Measurements from ENCODE around the gene GRIFIN. TPM values are rescaled to one million over a fixed set of nuclear protein-coding genes. Genes with fewer than 3 reads are reported as not detected.

The GRIFIN gene
- total RNA-seq, 1 donor from 2014 or later = not detected

DNA sequence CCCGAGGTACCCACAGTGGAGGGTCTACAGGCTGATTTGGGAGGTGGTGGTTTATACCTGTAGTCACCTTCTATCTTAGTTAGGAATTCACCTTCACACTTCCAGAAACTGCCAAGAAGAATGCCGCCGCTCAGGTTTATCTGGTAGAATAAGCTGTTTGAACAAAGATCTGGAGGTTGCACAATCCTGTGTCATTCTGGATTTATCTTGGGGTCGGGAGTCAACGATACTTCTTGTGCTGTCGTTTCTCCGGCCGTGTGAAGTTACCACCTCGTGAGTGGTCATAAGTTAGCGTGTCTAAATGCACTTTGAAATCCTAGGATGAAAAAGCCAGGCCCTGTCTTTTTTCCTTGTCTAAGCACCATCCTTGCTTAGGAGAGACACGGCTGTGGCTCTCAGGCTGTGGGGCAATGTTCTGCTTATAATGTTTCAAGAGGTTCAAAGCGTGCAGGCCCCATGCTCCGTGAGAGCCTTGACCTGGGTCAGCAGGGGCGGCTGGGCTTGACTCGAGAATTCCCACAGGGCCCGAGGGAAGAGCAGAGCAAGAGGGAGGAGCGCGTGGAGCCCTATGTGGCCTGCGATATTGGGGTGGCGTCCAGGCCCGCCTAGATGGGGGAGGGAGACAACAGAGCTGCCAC lies 35.5 kb downstream of the GRIFIN start:
- no peaks in the 10 kb centered on the region for H4K20me1 ChIP-seq (ENCODE audit: insufficient read depth, low read length)
- Mint-ChIP-seq H3K9me3 (ENCODE audit: unreplicated experiment) (no peaks in the 10 kb centered on the region), H3K27ac (ENCODE audit: unreplicated experiment) (no peak overlapping the region), H3K36me3 (ENCODE audit: low read depth, unreplicated experiment) (peaks cover 16% of the 10 kb centered on the region), H3K4me3 (ENCODE audit: unreplicated experiment) (no peak overlapping the region), H3K27me3 (ENCODE audit: low read depth, unreplicated experiment) (no peaks in the 10 kb centered on the region), H3K4me1 (ENCODE audit: low read depth, unreplicated experiment) (peaks cover 8% of the 10 kb centered on the region)
- H3K4me2 ChIP-seq (ENCODE audit: low read length) = no peak overlapping the region
- no peak for FAIRE-seq
- peaks cover 9% of the 10 kb centered on the region for H3K4me1 ChIP-seq (ENCODE audit: insufficient read depth, low read length)
- H2AFZ ChIP-seq (ENCODE audit: low read depth, low read length) = no peak overlapping the region
- H3K27ac ChIP-seq (ENCODE audit: low read depth, low read length) = no peak overlapping the region
- H3K4me3 ChIP-seq (ENCODE audit: insufficient read depth, low read depth, low read length) = no peak overlapping the region
- H3K36me3 ChIP-seq (ENCODE audit: insufficient read depth, low read length) = no peaks in the 10 kb centered on the region
- no peaks in the 10 kb centered on the region for H3K27me3 ChIP-seq (ENCODE audit: insufficient read depth, low read length)
- no peaks in the 10 kb centered on the region for H3K79me2 ChIP-seq (ENCODE audit: insufficient read depth, low read length)
- H3K9ac ChIP-seq (ENCODE audit: low read length) = no peak overlapping the region
- H3K9me3 ChIP-seq (ENCODE audit: insufficient read depth, low read depth, low read length) = no peaks in the 10 kb centered on the region
- no peak for TF ChIP-seq EZH2 (IDR thresholded peaks at IDR 0.05; ENCODE audit: insufficient read depth, low read length)
- TF ChIP-seq, protein P1, sequence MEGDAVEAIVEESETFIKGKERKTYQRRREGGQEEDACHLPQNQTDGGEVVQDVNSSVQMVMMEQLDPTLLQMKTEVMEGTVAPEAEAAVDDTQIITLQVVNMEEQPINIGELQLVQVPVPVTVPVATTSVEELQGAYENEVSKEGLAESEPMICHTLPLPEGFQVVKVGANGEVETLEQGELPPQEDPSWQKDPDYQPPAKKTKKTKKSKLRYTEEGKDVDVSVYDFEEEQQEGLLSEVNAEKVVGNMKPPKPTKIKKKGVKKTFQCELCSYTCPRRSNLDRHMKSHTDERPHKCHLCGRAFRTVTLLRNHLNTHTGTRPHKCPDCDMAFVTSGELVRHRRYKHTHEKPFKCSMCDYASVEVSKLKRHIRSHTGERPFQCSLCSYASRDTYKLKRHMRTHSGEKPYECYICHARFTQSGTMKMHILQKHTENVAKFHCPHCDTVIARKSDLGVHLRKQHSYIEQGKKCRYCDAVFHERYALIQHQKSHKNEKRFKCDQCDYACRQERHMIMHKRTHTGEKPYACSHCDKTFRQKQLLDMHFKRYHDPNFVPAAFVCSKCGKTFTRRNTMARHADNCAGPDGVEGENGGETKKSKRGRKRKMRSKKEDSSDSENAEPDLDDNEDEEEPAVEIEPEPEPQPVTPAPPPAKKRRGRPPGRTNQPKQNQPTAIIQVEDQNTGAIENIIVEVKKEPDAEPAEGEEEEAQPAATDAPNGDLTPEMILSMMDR (IDR thresholded peaks at IDR 0.05; ENCODE audit: insufficient read depth, low read depth, low read length) = no peak
- no peak for DNase-seq (ENCODE audit: low read depth)

DNA sequence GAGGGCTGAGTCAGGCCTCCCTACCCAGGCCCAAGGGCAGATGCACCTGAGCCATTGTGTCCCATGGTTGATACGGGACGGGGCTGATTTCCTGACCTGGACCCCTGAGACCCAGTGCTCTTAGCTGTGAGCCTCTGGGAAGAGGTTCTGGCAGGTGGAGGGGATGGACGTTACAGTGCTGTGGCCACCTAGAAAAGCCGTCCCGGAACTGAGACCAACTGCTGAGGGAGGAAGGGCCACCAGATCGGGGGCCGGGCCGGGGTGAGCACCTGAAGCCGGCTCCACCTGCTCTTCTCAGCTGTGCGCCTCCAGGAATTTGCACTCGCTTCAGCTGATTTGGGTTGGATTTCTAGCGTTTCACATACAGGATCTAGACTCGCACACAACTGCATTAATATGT lies 37.4 kb downstream of the GRIFIN start:
- no peaks in the 10 kb centered on the region for H3K9me3 ChIP-seq (ENCODE audit: insufficient read depth, low read depth, low read length)
- H3K4me1 ChIP-seq (ENCODE audit: insufficient read depth, low read length) = no peaks in the 10 kb centered on the region
- DNase-seq (ENCODE audit: low read depth) = no peak
- H3K4me3 ChIP-seq (ENCODE audit: insufficient read depth, low read depth, low read length) = no peak overlapping the region
- H3K36me3 ChIP-seq (ENCODE audit: insufficient read depth, low read length) = no peaks in the 10 kb centered on the region
- Mint-ChIP-seq H3K9me3 (ENCODE audit: unreplicated experiment) (no peaks in the 10 kb centered on the region), H3K27ac (ENCODE audit: unreplicated experiment) (no peak overlapping the region), H3K36me3 (ENCODE audit: low read depth, unreplicated experiment) (peaks cover 19% of the 10 kb centered on the region), H3K4me3 (ENCODE audit: unreplicated experiment) (no peak overlapping the region), H3K4me1 (ENCODE audit: low read depth, unreplicated experiment) (no peaks in the 10 kb centered on the region), H3K27me3 (ENCODE audit: low read depth, unreplicated experiment) (no peaks in the 10 kb centered on the region)
- no peaks in the 10 kb centered on the region for H4K20me1 ChIP-seq (ENCODE audit: insufficient read depth, low read length)
- no peak overlapping the region for H3K4me2 ChIP-seq (ENCODE audit: low read length)
- no peak overlapping the region for H3K27ac ChIP-seq (ENCODE audit: low read depth, low read length)
- H3K79me2 ChIP-seq (ENCODE audit: insufficient read depth, low read length) = no peaks in the 10 kb centered on the region
- H3K9ac ChIP-seq (ENCODE audit: low read length) = no peak overlapping the region
- H2AFZ ChIP-seq (ENCODE audit: low read depth, low read length) = no peak overlapping the region
- no peaks in the 10 kb centered on the region for H3K27me3 ChIP-seq (ENCODE audit: insufficient read depth, low read length)
- FAIRE-seq = no peak
- no peak for TF ChIP-seq EZH2 (IDR thresholded peaks at IDR 0.05; ENCODE audit: insufficient read depth, low read length)
- TF ChIP-seq, protein P1 (IDR thresholded peaks at IDR 0.05; ENCODE audit: insufficient read depth, low read depth, low read length) = no peak

DNA sequence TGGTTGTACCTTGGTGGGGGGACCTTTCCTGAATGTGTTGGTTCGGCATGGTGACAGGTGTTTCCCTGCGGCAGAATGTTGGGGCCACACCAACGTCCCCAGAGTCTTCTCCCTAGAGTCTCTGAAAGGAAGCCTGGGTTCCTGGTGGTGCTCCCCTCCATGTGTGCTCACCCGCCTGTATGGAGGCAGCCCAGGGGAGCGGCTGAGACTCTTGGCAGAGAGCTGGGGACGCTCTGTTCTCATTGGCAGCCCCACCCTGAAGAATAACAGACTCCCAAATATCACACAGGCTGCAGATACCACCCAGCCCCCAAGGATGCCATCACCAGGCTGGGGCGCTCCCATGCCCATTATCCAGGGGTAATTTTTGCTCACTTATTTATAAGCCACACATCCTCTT lies 38.0 kb downstream of the GRIFIN start:
- H4K20me1 ChIP-seq (ENCODE audit: insufficient read depth, low read length) = no peaks in the 10 kb centered on the region
- H3K36me3 Mint-ChIP-seq (ENCODE audit: low read depth, unreplicated experiment) = peaks cover 23% of the 10 kb centered on the region
- FAIRE-seq (no peak), DNase-seq (ENCODE audit: low read depth) (no peak)
- no peaks in the 10 kb centered on the region for H3K27me3 ChIP-seq (ENCODE audit: insufficient read depth, low read length)
- H3K9me3 Mint-ChIP-seq (ENCODE audit: unreplicated experiment) = no peaks in the 10 kb centered on the region
- peaks cover 2% of the 10 kb centered on the region for H3K36me3 ChIP-seq (ENCODE audit: insufficient read depth, low read length)
- no peak overlapping the region for H3K4me2 ChIP-seq (ENCODE audit: low read length)
- no peak overlapping the region for H2AFZ ChIP-seq (ENCODE audit: low read depth, low read length)
- H3K4me1 Mint-ChIP-seq (ENCODE audit: low read depth, unreplicated experiment) = no peaks in the 10 kb centered on the region
- no peaks in the 10 kb centered on the region for H3K9me3 ChIP-seq (ENCODE audit: insufficient read depth, low read depth, low read length)
- H3K9ac ChIP-seq (ENCODE audit: low read length) = no peak overlapping the region
- no peak overlapping the region for H3K27ac ChIP-seq (ENCODE audit: low read depth, low read length)
- H3K4me1 ChIP-seq (ENCODE audit: insufficient read depth, low read length) = no peaks in the 10 kb centered on the region
- no peak overlapping the region for H3K4me3 ChIP-seq (ENCODE audit: insufficient read depth, low read depth, low read length)
- no peak for TF ChIP-seq EZH2 (IDR thresholded peaks at IDR 0.05; ENCODE audit: insufficient read depth, low read length)
- TF ChIP-seq, protein P1 (IDR thresholded peaks at IDR 0.05; ENCODE audit: insufficient read depth, low read depth, low read length) = no peak
- H3K27ac Mint-ChIP-seq (ENCODE audit: unreplicated experiment) = no peak overlapping the region
- no peak overlapping the region for H3K4me3 Mint-ChIP-seq (ENCODE audit: unreplicated experiment)
- H3K27me3 Mint-ChIP-seq (ENCODE audit: low read depth, unreplicated experiment) = no peaks in the 10 kb centered on the region
- no peaks in the 10 kb centered on the region for H3K79me2 ChIP-seq (ENCODE audit: insufficient read depth, low read length)

Data from astrocyte (in vitro differentiated cells and primary cell).